Activated CD4-positive, CD25-positive, alpha-beta regulatory T cell (primary cell): ENCODE data around the gene TRIM15.
"Not testable (repeated sequence)": the region's sequence is repeated elsewhere in the genome, so short reads cannot be mapped to it uniquely, and the experiment has no call there.

ENCODE experiments used
- DNase-seq, 4 experiments: peaks; one replicate each; lab custom pipeline; 2025; lab: John Stamatoyannopoulos, UW

The TRIM15 gene

DNA sequence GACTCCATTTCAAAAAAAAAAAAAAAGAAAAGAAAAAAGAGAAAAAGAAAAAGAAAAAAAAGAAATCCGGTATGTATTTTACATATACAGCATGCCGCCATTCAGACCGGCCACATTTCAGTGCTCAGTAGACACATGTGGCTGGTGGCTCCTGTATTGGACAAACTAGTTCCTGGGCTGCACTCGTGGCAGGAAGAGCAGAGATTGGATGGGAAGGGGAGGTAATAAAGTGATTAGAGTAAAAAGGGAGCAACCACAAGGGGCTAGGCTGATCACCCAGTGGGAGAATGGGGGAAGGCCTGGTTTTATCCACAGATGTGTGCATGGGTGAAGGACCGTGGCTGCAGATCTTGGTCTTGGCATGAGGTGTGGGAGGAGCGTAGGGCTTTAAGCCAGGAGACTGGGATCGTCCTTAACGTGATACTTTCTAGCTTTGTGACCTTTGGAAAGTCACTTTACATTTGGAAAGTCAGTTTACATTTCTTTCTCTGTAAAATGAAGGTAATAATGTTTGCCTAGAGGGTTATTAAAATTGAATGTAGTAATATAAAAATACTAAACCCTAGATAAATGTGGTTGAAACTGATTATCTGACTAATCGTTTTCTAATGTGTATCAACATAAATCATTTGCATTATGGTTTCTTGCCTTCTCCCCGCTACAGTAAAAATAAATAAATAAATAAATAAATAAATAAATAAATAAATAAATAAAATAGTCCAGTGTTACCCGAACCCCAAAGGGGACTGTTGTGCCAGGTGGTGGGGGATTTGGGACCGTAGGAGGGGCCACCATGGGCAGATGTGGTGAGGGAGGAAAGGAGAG lies 869 bp upstream of the TRIM15 start:
- DNase-seq = no peak

GRCh38 chr6:30163918-30164654 lies 740 bp downstream of the TRIM15 start:
- no peak for DNase-seq

- no peak for DNase-seq
These were observed 1.4 kb downstream of the TRIM15 start for GRCh38 chr6:30164714-30165113.

DNA sequence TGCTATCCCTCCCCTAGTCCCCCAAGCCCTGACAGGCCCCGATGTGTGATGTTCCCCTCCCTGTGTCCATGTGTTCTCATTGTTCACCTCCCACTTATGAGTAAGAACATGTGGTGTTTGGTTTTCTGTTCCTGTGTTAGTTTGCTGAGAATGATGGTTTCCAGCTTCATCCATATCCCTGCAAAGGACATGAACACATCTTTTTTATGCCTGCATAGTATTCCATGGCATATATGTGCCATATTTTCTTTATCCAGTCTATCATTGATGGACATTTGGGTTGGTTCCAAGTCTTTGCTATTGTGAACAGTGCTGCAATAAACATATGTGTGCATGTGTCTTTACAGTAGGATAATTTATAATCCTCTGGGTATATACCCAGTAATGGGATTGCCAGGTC lies 1.9 kb downstream of the TRIM15 start:
- not testable (repeated sequence) for DNase-seq

GRCh38 chr6:30167101-30167500 lies 3.8 kb downstream of the TRIM15 start:
- DNase-seq = no peak

GRCh38 chr6:30168741-30169140 lies 5.4 kb downstream of the TRIM15 start:
- DNase-seq = no peak

DNA sequence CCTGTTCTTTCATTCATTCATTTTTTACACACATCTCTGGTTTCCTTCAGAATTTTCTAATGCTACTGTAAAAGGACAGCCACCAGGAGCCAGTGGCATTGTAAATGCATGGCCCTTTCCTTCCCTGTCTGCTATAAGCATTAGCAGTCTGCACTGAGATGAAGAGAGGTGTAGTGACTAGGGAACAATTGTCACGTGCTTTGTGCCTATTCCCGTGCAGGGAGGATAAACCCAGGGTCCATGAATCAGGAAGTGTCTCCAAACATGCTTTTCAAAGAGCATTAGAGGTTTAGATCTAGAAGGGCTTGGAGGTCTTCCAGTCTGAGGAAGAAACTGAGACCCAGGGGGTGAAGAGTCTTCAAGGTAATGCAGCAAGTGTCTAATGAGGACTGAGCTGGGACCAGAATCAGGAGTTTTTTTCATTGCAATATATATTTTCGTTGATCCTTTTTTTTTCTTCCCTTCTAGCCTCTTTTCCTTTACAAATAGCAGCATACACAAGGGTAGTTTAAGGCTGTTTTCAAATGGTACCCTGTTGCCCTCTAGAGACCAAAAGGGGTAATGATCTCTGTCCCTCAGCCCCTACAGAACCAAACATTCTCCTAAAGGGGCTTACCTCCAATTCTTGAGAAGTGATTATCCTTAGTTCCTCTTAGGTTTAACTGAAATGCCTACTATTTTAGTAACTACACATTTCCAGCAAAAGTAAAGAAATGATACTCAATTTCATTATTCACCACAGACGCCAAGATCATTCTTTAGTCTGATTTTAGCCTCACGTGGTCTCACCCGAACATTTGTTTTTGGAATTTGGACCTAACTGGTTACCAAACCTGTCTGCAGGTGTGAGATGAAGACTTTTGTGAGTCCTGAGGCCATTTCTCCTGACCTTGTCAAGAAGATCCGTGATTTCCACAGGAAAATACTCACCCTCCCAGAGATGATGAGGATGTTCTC lies 6.6 kb downstream of the TRIM15 start:
- DNase-seq = no peak

GRCh38 chr6:30171677-30172471 lies 8.5 kb downstream of the TRIM15 start:
- no peak for DNase-seq

- no peak for DNase-seq
These were observed 9.3 kb downstream of the TRIM15 start for GRCh38 chr6:30172681-30173080.

GRCh38 chr6:30175765-30176164 lies 12.4 kb downstream of the TRIM15 start:
- no peak for DNase-seq

DNA sequence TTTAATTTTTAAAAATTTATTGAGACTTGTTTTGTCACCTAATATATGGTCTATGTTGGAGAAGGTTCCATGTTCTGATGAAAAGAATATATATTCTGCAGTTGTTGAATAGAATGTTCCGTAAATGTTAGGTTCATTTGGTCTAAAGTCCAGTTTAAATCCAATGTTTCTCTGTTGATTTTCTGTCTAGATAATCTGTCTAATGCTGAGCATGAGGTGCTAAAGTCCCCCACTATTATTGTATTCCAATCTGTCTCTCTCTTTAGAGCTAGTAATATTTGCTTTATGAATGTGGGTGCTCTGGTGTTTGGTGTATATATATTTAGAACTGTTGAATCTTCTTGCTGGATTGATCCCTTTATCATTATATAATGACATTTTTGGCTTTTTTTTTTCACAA lies 15.5 kb downstream of the TRIM15 start:
- DNase-seq = no peak

DNA sequence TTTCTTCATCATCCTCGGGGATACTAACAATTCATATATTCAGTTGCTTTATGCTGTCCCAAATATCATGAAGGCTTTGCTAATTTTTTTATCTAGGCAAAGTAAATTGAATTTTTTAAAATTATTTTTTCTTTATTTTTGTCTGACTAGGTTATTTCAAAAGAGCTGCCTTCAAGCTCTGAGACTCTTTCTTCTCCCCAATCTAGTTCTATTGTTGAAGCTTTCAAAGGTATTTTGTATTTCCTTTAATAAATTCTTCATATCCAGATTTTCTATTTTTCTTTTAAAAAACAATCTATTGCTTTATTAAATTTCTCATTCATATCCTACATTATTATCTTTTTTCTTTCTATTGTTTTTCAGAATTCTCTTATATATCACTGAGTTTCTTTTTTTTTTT lies 16.8 kb downstream of the TRIM15 start:
- no peak for DNase-seq

GRCh38 chr6:30184417-30185031 lies 21.2 kb downstream of the TRIM15 start:
- DNase-seq = no peak

DNA sequence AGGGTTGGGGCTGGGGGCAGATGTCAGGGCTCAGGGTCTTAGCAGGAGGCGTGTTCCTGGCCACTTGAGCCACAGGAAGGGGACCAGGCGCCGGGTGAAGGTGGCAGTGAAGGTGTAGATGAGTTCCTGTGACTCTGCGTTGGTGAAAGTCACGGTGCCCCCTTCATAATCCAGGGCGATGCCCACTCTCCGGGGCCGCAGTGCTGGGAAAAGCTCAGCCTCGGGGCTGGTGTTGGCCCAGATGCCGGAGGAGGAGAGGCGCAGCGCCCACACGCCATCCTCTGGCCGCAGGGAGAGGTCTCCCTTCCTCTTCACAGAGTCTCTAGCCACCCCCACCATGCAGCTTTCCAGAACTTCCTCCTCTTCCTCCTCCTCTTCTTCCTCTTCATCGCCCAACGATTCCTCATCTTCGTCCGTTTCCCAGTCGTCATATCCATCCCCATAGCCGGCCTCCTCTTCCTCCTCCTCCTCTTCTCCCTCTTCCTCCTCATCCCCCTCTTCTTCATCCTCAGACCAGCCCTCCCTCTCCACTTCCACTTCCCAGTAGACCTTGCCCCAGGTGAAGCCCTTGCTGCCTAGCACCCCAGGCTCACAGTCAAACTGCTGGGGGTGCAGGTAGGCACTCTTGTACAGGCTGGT lies 22.6 kb downstream of the TRIM15 start:
- no peak for DNase-seq

DNA sequence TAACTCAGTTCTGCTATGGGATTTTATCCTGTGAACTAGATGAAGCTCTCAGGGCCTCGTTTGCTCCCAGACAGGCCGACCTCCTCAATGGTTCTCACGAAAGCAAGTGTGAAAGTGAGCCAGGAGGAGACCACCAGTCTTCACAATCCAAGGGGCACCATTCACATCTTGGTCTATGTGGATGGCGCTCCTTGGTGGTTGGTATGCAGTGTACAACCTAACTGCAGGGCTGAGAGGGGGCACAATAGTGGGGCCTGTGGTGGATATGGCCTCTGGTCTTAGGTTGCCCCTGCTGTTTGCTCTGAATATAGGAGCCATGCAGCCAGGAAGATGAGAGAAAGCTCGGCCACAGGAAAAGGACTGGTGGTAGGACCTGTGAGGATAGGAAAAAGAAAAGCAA lies 25.2 kb downstream of the TRIM15 start:
- DNase-seq = no peak

DNA sequence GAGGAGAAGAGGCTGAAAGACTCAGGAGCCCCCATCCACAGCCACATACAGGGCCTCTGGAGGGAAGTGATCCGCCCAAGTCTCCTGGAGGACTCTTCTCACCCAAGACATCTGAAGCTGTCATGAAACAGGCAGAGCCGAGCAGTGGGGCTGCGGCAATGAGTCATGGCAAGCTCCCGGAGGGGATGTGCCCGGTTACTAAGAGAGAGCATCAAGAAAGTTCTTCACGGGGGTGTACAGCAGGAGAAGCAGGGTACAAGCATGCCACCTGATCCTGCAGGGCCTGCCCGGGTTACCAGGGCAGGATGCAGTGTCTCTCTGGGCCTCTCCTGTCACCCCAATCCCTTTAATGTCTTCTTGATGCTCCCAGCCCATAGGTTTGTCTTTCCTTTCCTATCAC lies 28.7 kb downstream of the TRIM15 start:
- DNase-seq = no peak

GRCh38 chr6:30194797-30195690 lies 31.7 kb downstream of the TRIM15 start:
- DNase-seq = no peak

GRCh38 chr6:30195951-30196350 lies 32.6 kb downstream of the TRIM15 start:
- no peak for DNase-seq

DNA sequence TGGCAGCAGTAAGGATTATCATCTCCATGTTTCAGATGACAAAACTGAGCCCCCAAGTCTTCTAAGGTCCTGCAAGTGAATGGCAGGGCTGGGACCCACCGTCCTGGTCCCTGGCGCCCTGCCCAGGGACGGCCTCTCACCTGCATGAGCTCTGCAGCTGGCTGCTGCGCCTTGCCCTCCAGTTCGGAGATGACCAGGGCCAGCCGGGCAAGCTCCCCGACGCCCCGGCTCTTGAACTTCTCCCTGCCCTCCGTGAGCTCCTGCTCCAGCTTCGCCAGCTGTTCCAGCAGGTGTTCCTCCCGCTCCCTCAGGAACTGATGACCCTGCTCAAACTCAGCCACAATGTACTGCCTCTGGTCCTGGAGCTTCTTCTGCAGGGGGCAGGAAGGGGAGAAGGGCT lies 33.0 kb downstream of the TRIM15 start:
- DNase-seq = no peak
